ENCODE measurements around the gene SERPINA5. TPM values are rescaled to one million over a fixed set of nuclear protein-coding genes. Genes with fewer than 3 reads are reported as not detected.

SERPINA5 gene
- total and polyA plus RNA-seq, 2 of the 13 experiments (the other 11 are each of a cell fraction or from before 2014, with no cell fraction given) = 449 to 498 TPM

GRCh38 chr14:94542111-94542810 lies 39.0 kb upstream of the SERPINA5 start (continued):
- TF ChIP-seq KDM2A (CRISPR knock-in tag; IDR thresholded peaks at IDR 0.05; ENCODE audit: borderline replicate concordance, low read depth) (no peak; the same call in 1 of the 2 replicates), CCAR2 (optimal IDR thresholded peaks at IDR 0.05; ENCODE audit: low read depth, low read length) (no peak), PLSCR1 (CRISPR knock-in tag; IDR thresholded peaks at IDR 0.05; ENCODE audit: borderline replicate concordance) (no peak), MAFF (IDR thresholded peaks at IDR 0.05; ENCODE audit: low read depth, low read length) (no peak), SIX4 (CRISPR knock-in tag; IDR thresholded peaks at IDR 0.05) (no peak), ERF (CRISPR knock-in tag; IDR thresholded peaks at IDR 0.05) (peak; percentile 63; the same call in 1 of the 2 replicates), MBD4 (IDR thresholded peaks at IDR 0.05; ENCODE audit: borderline replicate concordance, low read length) (no peak), ZNF510 (CRISPR knock-in tag; IDR thresholded peaks at IDR 0.05; ENCODE audit: low read depth) (no peak), SYNCRIP (IDR thresholded peaks at IDR 0.05; ENCODE audit: insufficient read depth, low read depth, low read length) (no peak), CSRNP2 (CRISPR knock-in tag; conservative IDR thresholded peaks at IDR 0.05; ENCODE audit: low read depth) (no peak), AFF4 (CRISPR knock-in tag; IDR thresholded peaks at IDR 0.05) (no peak), ZNF550 (CRISPR knock-in tag; IDR thresholded peaks at IDR 0.05; ENCODE audit: borderline replicate concordance) (no peak), CBFB (CRISPR knock-in tag; IDR thresholded peaks at IDR 0.05) (no peak), AKAP8 (CRISPR knock-in tag; IDR thresholded peaks at IDR 0.05) (no peak), ZNF30 (CRISPR knock-in tag; IDR thresholded peaks at IDR 0.05) (no peak), EED (CRISPR knock-in tag; IDR thresholded peaks at IDR 0.05) (no peak), CEBPG (CRISPR knock-in tag; IDR thresholded peaks at IDR 0.05) (no peak), CCDC6 (CRISPR knock-in tag; IDR thresholded peaks at IDR 0.05) (no peak), IKZF1 (IDR thresholded peaks at IDR 0.05) (no peak), KMT2A (CRISPR knock-in tag; IDR thresholded peaks at IDR 0.05) (no peak), NR2F2 (IDR thresholded peaks at IDR 0.05; ENCODE audit: borderline replicate concordance, low read depth) (no peak), STAT5B (CRISPR knock-in tag; IDR thresholded peaks at IDR 0.05) (no peak), GABPA (IDR thresholded peaks at IDR 0.05; ENCODE audit: low read depth, low read length) (peak; percentile 19; the same call in 1 of the 2 replicates), GABPA (CRISPR knock-in tag; IDR thresholded peaks at IDR 0.05; ENCODE audit: low read depth) (peak; percentile 82), THAP8 (CRISPR knock-in tag; IDR thresholded peaks at IDR 0.05; ENCODE audit: borderline replicate concordance) (no peak), TBL1XR1 (IDR thresholded peaks at IDR 0.05; ENCODE audit: borderline replicate concordance, low read length, partially characterized antibody) (no peak), ZNF430 (CRISPR knock-in tag; IDR thresholded peaks at IDR 0.05) (peak; percentile 95)
